ENCODE results near the gene BTBD17. TPM values are rescaled to one million over a fixed set of nuclear protein-coding genes. Genes with fewer than 3 reads are reported as not detected.

Gene BTBD17
- total RNA-seq, 1 donor from 2014 or later = 10.8 TPM

DNA sequence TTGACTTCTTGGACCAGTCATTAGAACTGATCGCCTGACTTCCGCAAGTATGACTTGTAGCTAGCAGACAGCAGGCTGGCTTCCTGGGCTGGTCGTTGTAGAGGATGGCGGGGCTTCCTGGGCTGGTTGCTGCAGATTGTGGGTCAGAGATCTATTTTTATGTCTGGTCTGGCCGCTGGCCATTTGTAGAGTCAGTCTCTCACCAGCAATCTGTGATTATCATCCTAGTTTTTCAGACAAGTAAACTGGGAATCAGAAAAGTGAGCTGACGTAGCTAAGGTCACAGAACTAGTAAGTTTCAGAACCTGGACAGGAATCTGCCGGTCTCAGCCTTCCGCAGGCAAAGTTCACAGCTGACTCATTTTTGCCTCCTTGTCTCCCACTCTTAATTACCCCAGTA lies 24.7 kb upstream of the BTBD17 start:
- no peaks in the 10 kb centered on the region for H3K79me2 ChIP-seq (ENCODE audit: low read depth)
- Mint-ChIP-seq H3K4me1 (peaks cover 14% of the 10 kb centered on the region), H3K9me3 (no peaks in the 10 kb centered on the region), H3K27me3 (ENCODE audit: insufficient read depth, low read depth) (peaks cover 13% of the 10 kb centered on the region), H3K4me3 (no peak overlapping the region), H3K36me3 (no peaks in the 10 kb centered on the region), H3K27ac (no peak overlapping the region)
- no peaks in the 10 kb centered on the region for H3K9me3 ChIP-seq (ENCODE audit: low read depth)
- no peak overlapping the region for H2AFZ ChIP-seq (replicated peaks)
- no peaks in the 10 kb centered on the region for H4K20me1 ChIP-seq (ENCODE audit: low read depth)
- TF ChIP-seq EZH2 (IDR thresholded peaks at IDR 0.05) (no peak), EZH2phosphoT487 (IDR thresholded peaks at IDR 0.05) (no peak)
- TF ChIP-seq, protein P1, sequence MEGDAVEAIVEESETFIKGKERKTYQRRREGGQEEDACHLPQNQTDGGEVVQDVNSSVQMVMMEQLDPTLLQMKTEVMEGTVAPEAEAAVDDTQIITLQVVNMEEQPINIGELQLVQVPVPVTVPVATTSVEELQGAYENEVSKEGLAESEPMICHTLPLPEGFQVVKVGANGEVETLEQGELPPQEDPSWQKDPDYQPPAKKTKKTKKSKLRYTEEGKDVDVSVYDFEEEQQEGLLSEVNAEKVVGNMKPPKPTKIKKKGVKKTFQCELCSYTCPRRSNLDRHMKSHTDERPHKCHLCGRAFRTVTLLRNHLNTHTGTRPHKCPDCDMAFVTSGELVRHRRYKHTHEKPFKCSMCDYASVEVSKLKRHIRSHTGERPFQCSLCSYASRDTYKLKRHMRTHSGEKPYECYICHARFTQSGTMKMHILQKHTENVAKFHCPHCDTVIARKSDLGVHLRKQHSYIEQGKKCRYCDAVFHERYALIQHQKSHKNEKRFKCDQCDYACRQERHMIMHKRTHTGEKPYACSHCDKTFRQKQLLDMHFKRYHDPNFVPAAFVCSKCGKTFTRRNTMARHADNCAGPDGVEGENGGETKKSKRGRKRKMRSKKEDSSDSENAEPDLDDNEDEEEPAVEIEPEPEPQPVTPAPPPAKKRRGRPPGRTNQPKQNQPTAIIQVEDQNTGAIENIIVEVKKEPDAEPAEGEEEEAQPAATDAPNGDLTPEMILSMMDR (IDR thresholded peaks at IDR 0.05) = no peak
- no peak overlapping the region for H3K4me2 ChIP-seq
- DNase-seq (ENCODE audit: low spot score) = no peak
- no peaks in the 10 kb centered on the region for H3K36me3 ChIP-seq
- H3F3A ChIP-seq (ENCODE audit: low read depth) = no peaks in the 10 kb centered on the region
- H3K9ac ChIP-seq = no peak overlapping the region
- H3K27ac ChIP-seq = no peak overlapping the region
- H3K4me3 ChIP-seq = no peak overlapping the region
- peaks cover 19% of the 10 kb centered on the region for H3K4me1 ChIP-seq
- H3K27me3 ChIP-seq = no peaks in the 10 kb centered on the region

DNA sequence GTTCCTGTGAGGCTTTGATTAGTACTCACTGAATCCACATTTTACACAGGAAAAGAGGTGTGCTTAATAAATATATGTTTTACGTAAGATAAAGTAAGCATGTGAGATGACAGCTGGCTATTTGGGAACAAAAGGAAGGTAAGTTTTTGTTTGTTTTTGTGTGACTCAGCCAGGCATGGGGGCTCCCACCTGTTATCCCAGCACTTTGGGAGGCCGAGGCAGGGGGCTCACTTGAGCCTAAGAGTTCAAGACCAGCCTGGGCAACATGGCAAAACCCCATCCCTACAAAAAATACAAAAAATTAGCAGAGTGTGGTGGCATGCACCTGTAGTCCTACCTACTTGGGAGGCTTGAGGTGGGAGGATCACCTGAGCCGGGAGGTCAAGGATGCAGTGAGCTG lies 23.5 kb upstream of the BTBD17 start:
- H3K9me3 Mint-ChIP-seq = no peaks in the 10 kb centered on the region
- H3K36me3 ChIP-seq = no peaks in the 10 kb centered on the region
- H3K27ac ChIP-seq = no peak overlapping the region
- H3K4me2 ChIP-seq = no peak overlapping the region
- H3K27ac Mint-ChIP-seq = no peak overlapping the region
- peaks cover 17% of the 10 kb centered on the region for H3K27me3 Mint-ChIP-seq (ENCODE audit: insufficient read depth, low read depth)
- peaks cover 4% of the 10 kb centered on the region for H3F3A ChIP-seq (ENCODE audit: low read depth)
- TF ChIP-seq EZH2phosphoT487 (IDR thresholded peaks at IDR 0.05) (no peak), EZH2 (IDR thresholded peaks at IDR 0.05) (no peak)
- TF ChIP-seq, protein P1 (IDR thresholded peaks at IDR 0.05) = no peak
- peaks cover 26% of the 10 kb centered on the region for H3K4me1 ChIP-seq
- H3K4me3 ChIP-seq = no peak overlapping the region
- H3K27me3 ChIP-seq = no peaks in the 10 kb centered on the region
- H2AFZ ChIP-seq (replicated peaks) = no peak overlapping the region
- no peak for DNase-seq (ENCODE audit: low spot score)
- peaks cover 22% of the 10 kb centered on the region for H3K4me1 Mint-ChIP-seq
- H3K4me3 Mint-ChIP-seq = no peak overlapping the region
- H3K79me2 ChIP-seq (ENCODE audit: low read depth) = no peaks in the 10 kb centered on the region
- H3K36me3 Mint-ChIP-seq = no peaks in the 10 kb centered on the region
- no peaks in the 10 kb centered on the region for H4K20me1 ChIP-seq (ENCODE audit: low read depth)
- H3K9me3 ChIP-seq (ENCODE audit: low read depth) = no peaks in the 10 kb centered on the region
- no peak overlapping the region for H3K9ac ChIP-seq

DNA sequence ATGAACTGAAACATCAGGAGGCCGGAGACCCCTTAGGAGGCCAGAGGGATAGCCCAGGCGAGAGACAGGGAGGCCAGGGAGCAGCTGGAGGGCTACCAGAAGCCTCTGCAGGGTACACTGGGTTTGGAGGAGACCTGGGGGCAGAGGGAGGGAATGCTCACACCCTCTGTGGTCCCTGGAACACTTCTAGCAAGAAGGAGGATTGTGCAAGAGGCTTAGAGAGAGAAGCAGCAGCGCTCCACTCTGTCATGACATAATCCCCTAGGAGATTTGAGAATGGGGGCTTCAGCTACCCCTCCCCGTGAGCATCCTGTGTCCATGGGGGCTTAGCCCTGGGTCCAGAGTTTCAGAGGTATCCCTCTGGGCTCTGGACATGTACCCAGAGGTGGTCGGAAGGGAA lies 21.5 kb upstream of the BTBD17 start:
- Mint-ChIP-seq H3K4me1 (peaks cover 17% of the 10 kb centered on the region), H3K4me3 (no peak overlapping the region), H3K9me3 (no peaks in the 10 kb centered on the region), H3K27ac (no peak overlapping the region), H3K36me3 (no peaks in the 10 kb centered on the region), H3K27me3 (ENCODE audit: insufficient read depth, low read depth) (peaks cover 13% of the 10 kb centered on the region)
- no peaks in the 10 kb centered on the region for H4K20me1 ChIP-seq (ENCODE audit: low read depth)
- H3K9ac ChIP-seq = no peak overlapping the region
- no peak for DNase-seq (ENCODE audit: low spot score)
- H3K27ac ChIP-seq = no peak overlapping the region
- H3K4me1 ChIP-seq = peaks cover 25% of the 10 kb centered on the region
- no peaks in the 10 kb centered on the region for H3K36me3 ChIP-seq
- peaks cover 4% of the 10 kb centered on the region for H3F3A ChIP-seq (ENCODE audit: low read depth)
- no peaks in the 10 kb centered on the region for H3K79me2 ChIP-seq (ENCODE audit: low read depth)
- no peaks in the 10 kb centered on the region for H3K9me3 ChIP-seq (ENCODE audit: low read depth)
- H3K4me3 ChIP-seq = no peak overlapping the region
- TF ChIP-seq EZH2 (IDR thresholded peaks at IDR 0.05) (no peak), EZH2phosphoT487 (IDR thresholded peaks at IDR 0.05) (no peak)
- TF ChIP-seq, protein P1 (IDR thresholded peaks at IDR 0.05) = no peak
- H2AFZ ChIP-seq (replicated peaks) = no peak overlapping the region
- H3K4me2 ChIP-seq = no peak overlapping the region
- no peaks in the 10 kb centered on the region for H3K27me3 ChIP-seq
